ENCODE data around the gene SRRM2.

The SRRM2 gene

DNA sequence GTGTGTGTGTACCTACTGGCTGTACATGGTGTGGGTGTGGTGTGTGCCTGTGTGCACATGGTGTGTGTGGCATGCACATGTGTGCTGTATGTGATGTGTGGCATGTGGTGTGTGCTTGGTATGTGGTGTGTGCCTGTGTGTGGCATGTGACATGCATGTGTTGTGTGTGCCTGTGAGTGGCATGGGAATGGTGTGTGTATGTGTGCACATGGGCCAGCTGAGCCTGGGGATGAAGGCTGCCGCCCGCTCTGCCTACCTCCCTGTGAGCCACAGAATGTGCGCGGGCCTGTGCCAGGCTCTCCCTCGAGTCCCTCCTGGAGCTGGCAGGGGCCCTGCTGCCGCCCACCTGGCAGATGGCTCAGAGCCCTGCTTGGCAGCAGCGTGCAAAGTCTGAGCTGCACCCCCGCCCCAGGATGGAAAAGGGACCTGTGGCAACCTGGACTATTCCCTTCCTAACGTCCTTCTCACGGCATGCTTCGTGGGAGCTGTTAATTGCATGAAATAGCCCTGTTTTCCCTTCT is 41.7 kb upstream of the SRRM2 start:
- no peak overlapping the region for H3K27ac ChIP-seq (replicated peaks)
- H3K4me3 ChIP-seq (replicated peaks; ENCODE audit: insufficient read depth, low read length), result no peak overlapping the region
- no peak for TF ChIP-seq CTCF (IDR thresholded peaks at IDR 0.05; ENCODE audit: insufficient read depth, low read length)
- TF ChIP-seq SPI1 (IDR thresholded peaks at IDR 0.05; ENCODE audit: borderline replicate concordance, low read depth), result no peak
- TF ChIP-seq POLR2AphosphoS5 (IDR thresholded peaks at IDR 0.05; ENCODE audit: low read depth), result no peak
- TF ChIP-seq, protein P1, sequence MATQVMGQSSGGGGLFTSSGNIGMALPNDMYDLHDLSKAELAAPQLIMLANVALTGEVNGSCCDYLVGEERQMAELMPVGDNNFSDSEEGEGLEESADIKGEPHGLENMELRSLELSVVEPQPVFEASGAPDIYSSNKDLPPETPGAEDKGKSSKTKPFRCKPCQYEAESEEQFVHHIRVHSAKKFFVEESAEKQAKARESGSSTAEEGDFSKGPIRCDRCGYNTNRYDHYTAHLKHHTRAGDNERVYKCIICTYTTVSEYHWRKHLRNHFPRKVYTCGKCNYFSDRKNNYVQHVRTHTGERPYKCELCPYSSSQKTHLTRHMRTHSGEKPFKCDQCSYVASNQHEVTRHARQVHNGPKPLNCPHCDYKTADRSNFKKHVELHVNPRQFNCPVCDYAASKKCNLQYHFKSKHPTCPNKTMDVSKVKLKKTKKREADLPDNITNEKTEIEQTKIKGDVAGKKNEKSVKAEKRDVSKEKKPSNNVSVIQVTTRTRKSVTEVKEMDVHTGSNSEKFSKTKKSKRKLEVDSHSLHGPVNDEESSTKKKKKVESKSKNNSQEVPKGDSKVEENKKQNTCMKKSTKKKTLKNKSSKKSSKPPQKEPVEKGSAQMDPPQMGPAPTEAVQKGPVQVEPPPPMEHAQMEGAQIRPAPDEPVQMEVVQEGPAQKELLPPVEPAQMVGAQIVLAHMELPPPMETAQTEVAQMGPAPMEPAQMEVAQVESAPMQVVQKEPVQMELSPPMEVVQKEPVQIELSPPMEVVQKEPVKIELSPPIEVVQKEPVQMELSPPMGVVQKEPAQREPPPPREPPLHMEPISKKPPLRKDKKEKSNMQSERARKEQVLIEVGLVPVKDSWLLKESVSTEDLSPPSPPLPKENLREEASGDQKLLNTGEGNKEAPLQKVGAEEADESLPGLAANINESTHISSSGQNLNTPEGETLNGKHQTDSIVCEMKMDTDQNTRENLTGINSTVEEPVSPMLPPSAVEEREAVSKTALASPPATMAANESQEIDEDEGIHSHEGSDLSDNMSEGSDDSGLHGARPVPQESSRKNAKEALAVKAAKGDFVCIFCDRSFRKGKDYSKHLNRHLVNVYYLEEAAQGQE (IDR thresholded peaks at IDR 0.05; ENCODE audit: insufficient replicate concordance, low read depth), result no peak
- no peak for TF ChIP-seq GABPA (IDR thresholded peaks at IDR 0.05; ENCODE audit: low read depth)
- no peak for DNase-seq (ENCODE audit: low read depth in 1 of 2, low spot score in 1 of 2)
- H3K27me3 ChIP-seq (ENCODE audit: insufficient read depth, poor library complexity, severe bottlenecking), result no peaks in the 10 kb centered on the region

DNA sequence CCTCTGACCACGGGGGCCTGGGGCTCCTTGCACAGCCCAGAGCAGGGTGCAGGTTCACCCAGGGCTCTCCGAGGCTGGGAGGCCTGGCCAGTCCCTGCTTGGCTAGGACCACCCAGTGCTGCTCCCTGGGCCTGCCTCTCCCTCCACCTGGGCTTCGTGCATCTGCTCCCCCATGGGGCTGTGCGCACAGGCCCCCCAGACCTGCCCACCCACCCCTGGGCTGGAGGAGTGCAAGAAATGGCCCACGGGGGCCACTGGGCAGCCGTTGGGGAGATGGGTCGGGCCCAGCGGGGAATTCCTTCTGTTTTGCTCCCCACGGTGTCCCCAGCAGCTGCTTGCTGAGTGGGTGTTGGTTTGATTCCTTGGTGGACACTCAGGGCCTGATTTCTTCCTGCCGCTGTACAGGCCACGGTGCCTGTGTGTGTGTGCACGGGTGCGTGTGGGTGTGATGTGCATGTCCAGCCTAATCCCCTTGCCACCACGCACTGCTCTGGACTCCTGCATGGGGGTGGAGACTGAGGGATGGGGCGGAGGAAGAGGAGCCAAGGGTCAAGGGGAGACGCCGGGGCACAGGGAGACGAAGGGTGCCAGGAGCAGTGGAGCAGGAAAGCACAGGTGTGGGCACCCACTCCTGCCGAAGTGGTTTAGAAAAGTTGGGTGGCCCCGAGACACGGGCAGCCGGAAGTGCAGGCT is 40.9 kb upstream of the SRRM2 start:
- Histone ChIP-seq H3K27me3 (ENCODE audit: insufficient read depth, poor library complexity, severe bottlenecking) (no peaks in the 10 kb centered on the region), H3K4me3 (replicated peaks; ENCODE audit: insufficient read depth, low read length) (no peak overlapping the region), H3K27ac (replicated peaks) (no peak overlapping the region)
- TF ChIP-seq CTCF (IDR thresholded peaks at IDR 0.05; ENCODE audit: insufficient read depth, low read length), result no peak
- no peak for TF ChIP-seq POLR2AphosphoS5 (IDR thresholded peaks at IDR 0.05; ENCODE audit: low read depth)
- no peak for TF ChIP-seq GABPA (IDR thresholded peaks at IDR 0.05; ENCODE audit: low read depth)
- TF ChIP-seq SPI1 (IDR thresholded peaks at IDR 0.05; ENCODE audit: borderline replicate concordance, low read depth), result no peak
- TF ChIP-seq, protein P1 (IDR thresholded peaks at IDR 0.05; ENCODE audit: insufficient replicate concordance, low read depth), result no peak
- no peak for DNase-seq (ENCODE audit: low read depth in 1 of 2, low spot score in 1 of 2)

- no peak for DNase-seq (ENCODE audit: low read depth in 1 of 2, low spot score in 1 of 2)
- no peak for TF ChIP-seq CTCF (IDR thresholded peaks at IDR 0.05; ENCODE audit: insufficient read depth, low read length)
- TF ChIP-seq SPI1 (IDR thresholded peaks at IDR 0.05; ENCODE audit: borderline replicate concordance, low read depth), result no peak
- TF ChIP-seq, protein P1 (IDR thresholded peaks at IDR 0.05; ENCODE audit: insufficient replicate concordance, low read depth), result no peak
- TF ChIP-seq POLR2AphosphoS5 (IDR thresholded peaks at IDR 0.05; ENCODE audit: low read depth), result no peak
- TF ChIP-seq GABPA (IDR thresholded peaks at IDR 0.05; ENCODE audit: low read depth), result no peak
- H3K4me3 ChIP-seq (replicated peaks; ENCODE audit: insufficient read depth, low read length), result no peak overlapping the region
- no peak overlapping the region for H3K27ac ChIP-seq (replicated peaks)
- no peaks in the 10 kb centered on the region for H3K27me3 ChIP-seq (ENCODE audit: insufficient read depth, poor library complexity, severe bottlenecking)
Observed at GRCh38 chr16:2712063-2712441, 40.4 kb upstream of the SRRM2 start.
